Measurements from ENCODE around the gene LUC7L2.

DNA sequence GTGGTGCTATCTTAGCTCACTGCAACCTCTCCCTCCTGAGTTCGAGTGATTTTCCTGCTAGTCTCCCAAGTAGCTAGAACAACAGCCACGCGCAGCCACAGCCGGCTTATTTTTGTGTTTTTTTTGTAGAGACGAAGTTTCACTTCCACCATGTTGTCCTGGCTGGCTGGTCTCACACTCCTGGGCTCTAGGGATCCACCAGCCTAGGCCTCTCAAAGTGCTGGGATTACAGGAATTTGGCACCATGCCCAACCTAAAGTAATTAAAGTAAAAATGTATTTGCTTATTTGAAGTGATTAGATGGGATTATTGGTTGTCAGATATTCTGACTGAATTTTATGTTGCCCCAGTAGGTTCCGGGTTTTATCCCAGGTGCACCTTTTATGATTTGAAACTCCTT, 22.7 kb downstream of the LUC7L2 start:
- no peak for TF ChIP-seq EZH2 (IDR thresholded peaks at IDR 0.05)
- no peak for TF ChIP-seq POLR2AphosphoS5 (IDR thresholded peaks at IDR 0.05; ENCODE audit: borderline replicate concordance, low read depth, low read length)
